Ishikawa (cell line): ENCODE measurements around the gene KRTAP10-4.

Experiments used
- CEBPB ChIP-seq: IDR thresholded peaks from 2 replicates; pipeline ENCODE4 v1.6.1; 2012
- CREB1 ChIP-seq: IDR thresholded peaks from 2 replicates; pipeline ENCODE4 v1.6.1; 2012; ENCODE audit warnings: low read depth
- EGR1 ChIP-seq: IDR thresholded peaks from 2 replicates; pipeline ENCODE4 v1.6.1; 2012
- EP300 ChIP-seq: IDR thresholded peaks from 2 replicates; pipeline ENCODE4 v1.6.1; 2012; ENCODE audit warnings: borderline replicate concordance
- FOXM1 ChIP-seq: IDR thresholded peaks from 2 replicates; pipeline ENCODE4 v1.6.1; 2012; ENCODE audit warnings: low read depth, borderline replicate concordance
- MAX ChIP-seq: IDR thresholded peaks from 2 replicates; pipeline ENCODE4 v1.6.1; 2012
- NFIC ChIP-seq: IDR thresholded peaks from 2 replicates; pipeline ENCODE4 v1.6.1; 2012
- RAD21 ChIP-seq: IDR thresholded peaks from 2 replicates; pipeline ENCODE4 v1.6.1; 2012; ENCODE audit warnings: low read depth
- REST ChIP-seq: IDR thresholded peaks from 2 replicates; pipeline ENCODE4 v1.6.1; 2012; ENCODE audit warnings: low read depth, mild to moderate bottlenecking
- TAF1 ChIP-seq: IDR thresholded peaks from 2 replicates; pipeline ENCODE4 v1.6.1; 2012; ENCODE audit warnings: low read depth, mild to moderate bottlenecking
- TCF12 ChIP-seq: IDR thresholded peaks from 2 replicates; pipeline ENCODE4 v1.6.1; 2012; ENCODE audit warnings: low read depth
- TEAD4 ChIP-seq: IDR thresholded peaks from 2 replicates; pipeline ENCODE4 v1.6.1; 2012
- USF1 ChIP-seq: IDR thresholded peaks from 2 replicates; pipeline ENCODE4 v1.6.1; 2012
- YY1 ChIP-seq: IDR thresholded peaks from 2 replicates; pipeline ENCODE4 v1.6.1; 2012; ENCODE audit warnings: low read depth
- ZBTB7A ChIP-seq: IDR thresholded peaks from 2 replicates; pipeline ENCODE4 v1.6.1; 2012; ENCODE audit warnings: low read depth

KRTAP10-4 gene

GRCh38 chr21:44542716-44543115, 30.8 kb upstream of the KRTAP10-4 start:
- TF ChIP-seq CEBPB (no peak), USF1 (no peak), YY1 (no peak), TCF12 (no peak), CREB1 (no peak), MAX (no peak), REST (no peak)

GRCh38 chr21:44544566-44544965, 29.0 kb upstream of the KRTAP10-4 start:
- TF ChIP-seq REST (no peak), TEAD4 (no peak), USF1 (no peak), CREB1 (no peak), ZBTB7A (no peak), NFIC (no peak), TCF12 (no peak), RAD21 (no peak), EGR1 (no peak), FOXM1 (no peak), MAX (no peak), EP300 (no peak), CEBPB (no peak), TAF1 (no peak), YY1 (no peak)

- no peak for TF ChIP-seq REST
- TF ChIP-seq RAD21: no peak
- TF ChIP-seq MAX: no peak
- TF ChIP-seq EP300: no peak
- no peak for TF ChIP-seq TAF1
- no peak for TF ChIP-seq CREB1
- TF ChIP-seq FOXM1: no peak
- TF ChIP-seq NFIC: no peak
- no peak for TF ChIP-seq TCF12
- TF ChIP-seq USF1: no peak
- no peak for TF ChIP-seq ZBTB7A
- no peak for TF ChIP-seq EGR1
- no peak for TF ChIP-seq CEBPB
Observed at GRCh38 chr21:44547656-44548331, 25.7 kb upstream of the KRTAP10-4 start.

- TF ChIP-seq REST (no peak), YY1 (no peak), NFIC (no peak), TAF1 (no peak), FOXM1 (no peak), TEAD4 (no peak), USF1 (no peak), RAD21 (no peak), EP300 (no peak), ZBTB7A (no peak), CEBPB (no peak), TCF12 (no peak), MAX (no peak), EGR1 (no peak), CREB1 (no peak)
Observed at GRCh38 chr21:44548381-44548780, 25.1 kb upstream of the KRTAP10-4 start.
